ENCODE data around the gene PRPS1L1.

The PRPS1L1 gene

GRCh38 chr7:18027628-18028027, at the start of gene PRPS1L1:
Gene PRPS1L1 (minus strand): TSS chr7:18027846.
- DNase-seq (ENCODE audit: low read depth, low spot score) = no peak

DNA sequence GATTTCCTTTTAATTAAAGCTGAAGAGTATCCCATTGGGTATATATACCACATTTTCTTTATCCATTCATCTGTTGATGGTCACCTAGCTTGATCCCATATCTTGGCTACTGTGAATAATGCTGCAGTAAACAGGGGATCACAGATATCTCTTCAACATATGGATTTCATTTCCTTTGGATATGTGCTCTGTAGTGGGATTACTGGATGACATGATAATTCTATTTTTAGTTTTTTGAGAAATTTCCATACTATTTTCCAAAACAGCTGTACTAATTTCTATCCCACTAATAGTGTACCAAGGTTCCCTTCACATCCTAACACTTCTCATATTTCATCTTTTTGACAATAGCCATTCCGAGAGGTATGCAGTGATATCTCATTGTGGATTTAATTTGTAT, 48.8 kb upstream of the PRPS1L1 start:
- DNase-seq (ENCODE audit: low read depth, low spot score) = no peak

GRCh38 chr7:18068745-18069144, 41.1 kb upstream of the PRPS1L1 start:
- DNase-seq (ENCODE audit: low read depth, low spot score) = no peak

GRCh38 chr7:18064242-18064838, 36.7 kb upstream of the PRPS1L1 start:
- DNase-seq (ENCODE audit: low read depth, low spot score) = no peak

DNA sequence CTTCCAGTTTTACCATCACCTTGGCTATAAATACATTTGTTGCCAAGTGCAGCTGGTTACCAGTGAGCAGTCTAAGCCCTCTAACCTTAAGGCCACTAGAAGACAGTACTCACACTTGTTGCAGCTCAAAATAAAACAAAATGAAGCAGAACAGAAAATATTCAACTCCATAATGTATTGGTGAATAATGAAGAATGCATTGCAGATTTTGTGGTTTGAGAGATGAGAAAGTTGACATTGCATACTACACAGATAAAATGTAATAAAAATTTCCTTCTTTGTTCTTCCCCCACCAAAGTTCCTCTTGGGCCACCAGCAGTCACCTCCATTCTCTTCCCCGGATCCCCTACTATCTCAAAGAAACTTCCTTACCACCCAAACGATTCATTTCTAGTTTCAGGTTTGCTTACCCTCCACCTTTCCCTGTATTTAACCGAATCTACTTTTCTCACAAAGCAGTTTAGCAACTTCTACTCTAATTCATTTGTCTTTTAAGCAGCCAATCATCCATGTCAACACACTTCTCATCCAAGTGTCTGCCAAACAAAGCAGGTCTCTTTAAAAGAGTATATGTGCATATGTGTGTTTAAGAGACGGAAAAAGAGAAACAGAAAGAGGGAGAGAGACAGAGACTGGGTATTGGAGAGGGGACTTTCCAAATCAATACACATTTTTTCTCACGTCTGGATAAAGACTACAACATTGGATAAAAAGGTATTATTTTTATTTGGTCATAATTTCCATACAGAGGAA, 35.7 kb upstream of the PRPS1L1 start:
- DNase-seq (ENCODE audit: low read depth, low spot score) = no peak

DNA sequence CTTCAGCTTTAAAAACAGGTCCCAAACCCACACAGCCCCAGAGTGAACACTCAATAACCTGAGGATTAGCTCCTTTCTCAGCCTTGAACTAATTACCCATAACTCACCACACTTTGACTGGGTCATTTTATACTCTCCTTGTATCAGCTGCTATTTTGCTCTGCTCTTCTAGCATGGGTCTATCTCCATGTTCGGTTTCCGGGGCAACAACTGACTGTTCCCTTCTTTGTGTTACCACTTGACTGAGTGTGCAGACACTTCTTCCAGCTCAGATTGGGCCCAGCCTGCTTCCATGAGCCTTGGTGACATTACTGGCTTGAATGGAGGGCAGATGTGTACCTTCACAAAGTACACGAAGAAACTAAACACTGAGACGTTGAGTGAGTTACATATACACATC, 31.5 kb upstream of the PRPS1L1 start:
- DNase-seq (ENCODE audit: low read depth, low spot score) = no peak

GRCh38 chr7:18053941-18054340, 26.3 kb upstream of the PRPS1L1 start:
- no peak for DNase-seq (ENCODE audit: low read depth, low spot score)

- DNase-seq (ENCODE audit: low read depth, low spot score) = no peak
Observed at GRCh38 chr7:18053177-18053928, 25.7 kb upstream of the PRPS1L1 start.

DNA sequence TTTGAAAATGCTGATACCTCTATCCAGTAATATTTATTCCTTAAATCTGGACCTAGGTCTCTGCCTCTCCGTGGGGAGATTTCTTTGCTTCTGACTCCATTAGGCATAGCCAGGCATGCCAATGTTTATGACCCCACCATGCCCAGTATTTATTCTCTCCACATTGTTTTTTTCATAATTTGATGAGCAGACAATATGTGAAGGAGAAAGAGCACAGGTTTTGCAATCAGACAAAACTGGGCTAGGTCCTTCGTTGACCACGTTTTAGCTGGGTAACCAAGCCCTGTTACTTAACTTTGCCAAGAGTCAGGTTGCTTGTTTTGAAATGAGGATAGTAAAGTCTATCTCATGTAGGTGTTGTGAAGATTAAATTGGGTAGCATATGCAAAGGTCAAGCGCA, 21.6 kb upstream of the PRPS1L1 start:
- no peak for DNase-seq (ENCODE audit: low read depth, low spot score)

DNA sequence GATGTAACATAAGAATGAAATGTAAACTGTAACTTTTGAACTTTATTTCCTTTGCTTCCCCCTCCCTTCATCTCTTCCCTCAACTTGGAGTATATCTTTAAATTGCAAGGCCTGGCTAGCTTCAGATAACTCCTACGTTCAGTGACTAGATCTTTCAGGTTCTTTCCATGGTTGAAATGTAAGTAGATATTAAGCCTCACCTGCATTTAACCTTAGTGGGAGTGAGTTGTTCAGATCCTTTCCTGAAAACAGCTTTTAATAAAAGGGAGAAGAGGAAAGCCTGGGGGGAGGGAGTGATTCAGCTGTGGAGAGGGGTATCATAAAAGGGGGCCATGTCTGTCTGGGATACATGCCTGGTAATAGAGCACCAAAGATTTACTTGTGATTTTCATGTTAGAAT, 19.0 kb upstream of the PRPS1L1 start:
- no peak for DNase-seq (ENCODE audit: low read depth, low spot score)

- DNase-seq (ENCODE audit: low read depth, low spot score) = no peak
Observed at GRCh38 chr7:18045171-18045570, 17.5 kb upstream of the PRPS1L1 start.

DNA sequence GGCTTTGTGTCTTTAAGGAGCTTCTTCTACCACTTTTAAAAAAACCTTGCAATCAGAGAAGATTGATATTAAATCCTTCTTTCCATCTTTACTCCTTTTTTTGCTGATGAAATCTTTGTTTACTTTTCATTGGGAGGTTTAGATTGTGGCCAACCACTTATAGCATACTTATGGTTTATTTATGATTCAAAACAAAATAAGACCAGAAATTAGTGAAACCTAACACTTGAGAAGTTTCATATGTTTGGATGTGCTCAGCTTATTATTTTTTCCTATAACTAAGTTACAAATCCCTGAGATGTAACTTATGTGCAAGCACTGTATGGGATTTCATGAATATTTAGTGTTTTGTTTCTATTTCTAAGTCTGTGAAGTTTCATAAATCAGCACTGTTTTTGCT, 13.5 kb upstream of the PRPS1L1 start:
- DNase-seq (ENCODE audit: low read depth, low spot score) = no peak

DNA sequence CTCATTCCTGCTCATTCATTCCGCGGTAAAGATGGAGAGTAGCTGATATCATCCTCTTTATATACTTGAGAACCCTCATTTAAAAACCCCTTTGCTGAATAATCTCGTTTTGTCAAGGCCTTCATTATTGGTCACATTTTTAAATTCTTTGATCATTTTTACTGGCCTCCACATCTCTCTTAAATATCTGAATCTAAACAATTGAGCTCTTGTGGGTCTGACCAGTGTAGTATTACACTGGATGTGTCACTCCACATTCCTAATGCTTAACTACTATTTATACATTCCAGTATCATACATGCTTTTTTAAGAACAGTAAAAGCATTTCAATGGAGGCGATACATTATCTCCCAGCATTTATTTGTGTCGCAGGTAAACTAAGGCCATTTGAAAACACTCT, 12.6 kb upstream of the PRPS1L1 start:
- no peak for DNase-seq (ENCODE audit: low read depth, low spot score)

DNA sequence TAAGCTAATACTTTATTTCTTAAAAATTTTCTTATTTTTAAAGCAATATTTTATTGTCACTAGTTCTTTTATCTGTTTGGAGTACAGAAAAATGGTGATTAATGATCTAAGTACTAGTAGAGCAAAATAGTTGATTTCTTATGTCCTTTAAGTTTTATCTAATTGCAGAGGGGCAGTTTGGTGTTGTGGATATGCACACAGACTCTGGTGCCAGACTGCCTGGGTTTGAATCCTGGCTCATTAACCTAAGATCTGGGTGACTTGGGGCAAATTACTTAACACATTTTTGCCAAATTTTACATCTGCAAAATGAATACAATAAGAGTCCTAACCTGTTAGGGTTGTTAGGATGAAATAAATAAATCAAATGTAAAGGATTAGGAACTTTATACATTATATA, 10.7 kb upstream of the PRPS1L1 start:
- no peak for DNase-seq (ENCODE audit: low read depth, low spot score)

- DNase-seq (ENCODE audit: low read depth, low spot score) = no peak
Observed at GRCh38 chr7:18037609-18038008, 10.0 kb upstream of the PRPS1L1 start.

- DNase-seq (ENCODE audit: low read depth, low spot score) = no peak
Observed at GRCh38 chr7:18036783-18037182, 9.1 kb upstream of the PRPS1L1 start.

DNA sequence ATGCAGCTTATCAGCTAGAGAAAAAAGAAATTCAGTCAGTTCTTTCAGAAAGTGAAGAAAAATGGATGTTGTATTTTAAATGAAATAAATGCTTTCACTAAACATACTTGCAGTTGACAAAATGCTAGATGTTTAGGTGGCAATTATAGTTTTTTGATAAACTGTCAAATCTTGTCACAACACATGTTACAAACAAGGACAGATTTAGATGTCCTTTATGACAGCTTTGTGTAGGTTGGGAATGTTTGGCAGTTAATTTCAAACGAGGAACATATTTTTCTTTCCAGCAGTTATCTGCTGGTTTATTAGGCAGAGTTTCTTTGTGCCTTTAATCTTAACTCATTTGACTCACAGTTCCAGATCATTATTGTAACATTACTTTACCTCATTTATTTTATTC, 3.1 kb upstream of the PRPS1L1 start:
- DNase-seq (ENCODE audit: low read depth, low spot score) = no peak

GRCh38 chr7:18020138-18020715, 7.4 kb downstream of the PRPS1L1 start:
- no peak for DNase-seq (ENCODE audit: low read depth, low spot score)

DNA sequence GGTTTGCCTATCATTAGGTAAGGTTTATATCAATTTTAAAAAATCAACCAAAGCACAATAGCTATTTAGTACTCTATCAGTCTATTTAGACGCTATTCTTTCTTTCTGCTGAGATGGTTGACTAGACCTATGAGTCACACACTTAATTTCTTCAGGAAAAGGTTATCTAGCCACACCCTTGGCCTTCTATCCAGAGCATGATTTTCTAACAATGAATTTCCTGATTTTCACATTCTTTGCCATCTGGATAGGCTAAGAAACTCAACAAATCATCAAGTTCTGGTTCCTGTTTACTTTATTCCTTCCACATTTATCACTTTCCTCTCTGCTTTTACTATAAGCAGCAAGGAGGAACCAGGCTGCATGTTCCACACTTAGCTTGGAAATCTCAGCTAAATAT, 8.1 kb downstream of the PRPS1L1 start:
- DNase-seq (ENCODE audit: low read depth, low spot score) = no peak

DNA sequence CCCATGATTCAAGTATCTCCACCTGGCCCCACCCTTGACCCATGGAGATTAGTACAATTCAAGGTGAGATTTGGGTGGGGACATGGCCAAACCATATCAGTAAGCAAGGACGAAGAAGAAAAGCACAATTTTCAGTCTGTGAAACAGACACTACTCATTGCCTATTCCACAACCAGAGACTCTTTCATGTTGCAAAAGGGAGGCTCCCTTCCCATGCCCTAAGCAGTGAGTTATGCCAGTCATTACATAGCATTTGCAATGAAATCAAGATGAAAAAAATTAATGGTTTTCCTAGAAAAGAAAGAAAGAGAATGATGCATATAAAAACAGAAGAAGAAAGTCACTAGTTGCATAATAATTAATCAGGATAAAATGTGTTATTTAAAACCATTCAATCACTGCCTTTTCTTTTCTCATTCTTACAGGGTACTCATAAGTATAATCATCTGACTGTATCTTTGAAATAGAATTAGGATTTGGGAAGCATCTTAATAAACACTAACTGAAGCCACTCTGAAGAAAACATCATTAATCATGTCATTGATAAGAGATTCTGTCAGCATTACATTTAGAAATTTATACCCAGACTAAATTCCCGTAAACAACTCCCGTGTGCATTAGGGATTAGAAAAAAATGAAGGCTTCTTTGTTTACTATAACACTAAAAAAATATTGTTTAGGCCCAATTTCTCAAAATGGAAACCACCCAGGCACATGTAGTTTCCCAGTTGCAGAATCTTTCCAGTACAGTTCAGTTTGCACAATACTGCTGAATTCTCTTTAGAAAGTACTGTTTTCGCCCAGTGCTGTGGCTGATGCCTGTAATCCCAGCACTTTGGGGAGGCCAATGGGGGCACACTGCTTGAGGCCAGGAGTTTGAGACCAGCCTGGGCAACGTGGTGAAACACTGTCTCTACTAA, 9.1 kb downstream of the PRPS1L1 start:
- DNase-seq (ENCODE audit: low read depth, low spot score) = no peak

Data from activated naive CD8-positive, alpha-beta T cell treated with anti-CD3 and anti-CD28 coated beads, Interleukin-2, amount 50 U/mL, for 16 hours (primary cell).